HG02885 (cell line): ENCODE results near the gene BPHL.
"Not testable (repeated sequence)": the region's sequence is repeated elsewhere in the genome, so short reads cannot be mapped to it uniquely, and the experiment has no call there.

Experiments
- ATAC-seq: cut with Tn5 transposase; IDR thresholded peaks from one replicate; pipeline ENCODE4 v1.9.1; 2021; ENCODE audit warnings: mild to moderate bottlenecking; ENCODE audit not compliant: unreplicated experiment, poor library complexity

Gene BPHL

DNA sequence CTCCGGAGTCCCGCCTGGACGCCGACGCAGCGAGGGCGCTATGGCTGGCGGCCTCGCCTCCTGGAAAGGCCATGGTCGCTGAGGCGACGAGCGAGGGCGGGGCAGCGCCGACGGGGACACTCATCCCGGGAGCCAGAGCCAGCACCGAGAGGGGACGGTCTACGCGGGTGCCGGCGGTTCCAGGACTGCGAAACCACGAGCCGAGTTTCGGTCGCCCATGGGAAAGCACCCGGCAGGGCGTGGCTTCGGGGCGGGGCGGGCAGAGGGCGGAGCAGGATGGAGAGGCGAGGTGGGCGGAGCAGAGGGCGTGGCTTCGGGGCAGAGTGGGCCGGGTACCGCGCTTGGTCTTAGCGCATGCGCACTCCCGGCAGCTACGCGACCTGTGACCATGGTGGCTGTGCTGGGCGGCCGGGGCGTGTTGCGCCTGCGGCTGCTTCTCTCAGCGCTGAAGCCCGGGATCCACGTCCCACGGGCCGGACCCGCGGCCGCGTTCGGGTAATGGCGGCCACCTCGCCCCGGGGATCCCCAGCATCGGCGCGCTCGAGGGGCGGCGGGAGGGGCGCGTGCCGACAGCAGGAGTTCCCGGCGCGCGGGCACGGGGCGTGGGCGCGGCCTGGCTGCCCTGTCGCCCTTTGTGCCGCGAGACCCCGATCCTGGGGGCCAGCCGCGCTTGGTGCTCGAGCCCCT lies at the start of gene BPHL:
BPHL (plus strand) TSS at position 359 of the 687 bp plus-strand sequence; CDS start at position 389, 30 bp downstream.
- ATAC-seq, result peak; percentile 87

- ATAC-seq, result no peak
Measured at GRCh38 chr6:3071568-3071967, 46.9 kb upstream of the BPHL start.

- ATAC-seq, result no peak
Measured at GRCh38 chr6:3072798-3073197, 45.7 kb upstream of the BPHL start.

- no peak for ATAC-seq
Measured at GRCh38 chr6:3073382-3073781, 45.1 kb upstream of the BPHL start.

DNA sequence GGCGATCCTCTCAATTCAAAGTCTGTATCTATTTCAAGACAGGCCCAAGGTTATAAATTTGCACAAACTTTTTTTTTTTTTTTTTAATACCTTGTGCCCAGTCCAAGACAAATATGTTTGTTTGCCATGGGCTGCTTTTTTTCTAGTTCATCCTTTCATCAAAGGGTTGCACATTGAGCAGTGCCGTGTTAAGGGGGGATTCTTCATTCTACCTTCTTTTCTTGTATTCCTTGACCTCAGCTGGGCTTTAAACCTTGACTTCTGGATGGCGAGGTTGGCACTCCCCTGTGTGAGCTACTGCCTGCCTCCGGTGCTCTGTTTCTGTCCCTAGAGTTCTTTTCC lies 42.8 kb upstream of the BPHL start:
- ATAC-seq, result no peak

DNA sequence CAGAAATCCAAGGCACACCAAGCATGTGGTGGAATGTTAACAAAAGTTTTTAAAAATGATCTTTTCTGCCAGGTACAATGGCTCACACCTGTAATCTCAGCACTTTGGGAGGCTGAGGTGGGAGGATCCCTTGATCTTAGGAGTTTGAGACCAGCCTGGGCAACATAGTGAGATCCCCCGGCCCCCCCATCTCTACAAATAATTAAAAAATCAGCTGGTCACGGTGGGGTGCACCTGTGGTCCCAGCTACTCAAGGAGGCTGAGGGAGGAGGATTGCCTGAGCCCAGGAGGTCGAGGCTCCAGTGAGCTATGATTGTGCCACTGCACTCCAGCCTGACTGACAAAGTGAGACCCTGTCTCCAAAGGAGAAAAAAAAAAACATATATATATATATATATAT lies 42.2 kb upstream of the BPHL start:
- no peak for ATAC-seq

- no peak for ATAC-seq
Measured at GRCh38 chr6:3077430-3077829, 41.1 kb upstream of the BPHL start.

GRCh38 chr6:3078952-3079351 lies 39.6 kb upstream of the BPHL start:
- not testable (repeated sequence) for ATAC-seq

DNA sequence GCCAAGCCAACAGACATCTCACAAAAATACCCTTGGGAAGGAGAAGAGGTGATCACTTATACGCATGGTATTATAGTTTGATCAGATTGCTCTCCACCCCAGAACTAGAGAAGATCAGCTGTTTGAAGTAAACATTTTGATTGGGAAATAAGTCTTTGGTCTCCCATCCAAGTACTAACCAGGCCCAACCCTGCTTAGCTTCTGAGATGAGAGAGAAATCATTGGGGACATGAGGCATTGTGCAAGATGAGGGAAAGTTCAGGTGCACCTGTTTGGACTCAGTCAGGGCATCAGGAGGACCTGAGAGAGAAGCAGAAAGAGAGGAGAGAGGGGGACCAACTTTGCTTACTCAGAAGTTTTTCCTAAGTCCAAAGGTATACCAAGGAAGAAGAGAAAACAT lies 38.8 kb upstream of the BPHL start:
- no peak for ATAC-seq

- ATAC-seq, result no peak
Measured at GRCh38 chr6:3081960-3082359, 36.6 kb upstream of the BPHL start.

DNA sequence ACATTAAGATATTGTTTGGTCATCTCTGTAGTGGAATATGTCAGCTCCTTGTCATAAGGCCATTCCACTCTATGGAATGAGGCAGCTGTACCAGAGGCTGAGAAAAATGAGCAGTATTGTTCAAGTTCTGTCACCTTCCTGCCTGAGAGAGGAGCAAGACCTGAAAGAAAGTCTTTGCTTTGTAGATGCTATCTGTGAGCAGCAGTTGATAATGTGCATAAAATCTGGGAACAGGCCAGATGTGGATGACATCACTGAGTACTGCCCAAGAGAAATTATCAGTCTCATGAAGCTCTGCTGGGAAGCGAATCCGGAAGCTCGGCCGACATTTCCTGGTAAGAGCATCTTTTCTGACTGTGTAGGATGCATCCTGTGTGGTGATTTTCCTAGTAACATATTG lies 33.4 kb upstream of the BPHL start:
- no peak for ATAC-seq

- no peak for ATAC-seq
Measured at GRCh38 chr6:3086282-3086946, 32.1 kb upstream of the BPHL start.

DNA sequence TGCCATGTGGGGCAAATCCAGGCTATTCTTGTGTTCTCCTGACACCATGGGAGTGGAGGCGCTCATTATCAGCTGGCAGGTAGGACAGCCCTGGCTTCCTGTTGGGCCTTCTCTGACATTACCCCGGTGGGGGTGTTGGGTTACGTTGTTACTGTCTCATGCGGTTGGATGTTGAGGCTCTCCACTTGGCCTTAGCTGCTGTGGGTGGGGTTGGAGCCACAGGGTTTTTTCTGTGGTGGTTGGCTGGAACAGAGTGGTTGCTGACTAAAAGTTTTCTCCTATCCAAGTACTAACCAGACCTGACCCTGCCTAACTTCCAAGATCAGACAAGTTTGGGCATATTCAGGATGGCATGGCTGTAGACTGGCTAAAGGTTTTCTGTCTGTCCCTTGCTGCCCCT lies 30.1 kb upstream of the BPHL start:
- no peak for ATAC-seq

DNA sequence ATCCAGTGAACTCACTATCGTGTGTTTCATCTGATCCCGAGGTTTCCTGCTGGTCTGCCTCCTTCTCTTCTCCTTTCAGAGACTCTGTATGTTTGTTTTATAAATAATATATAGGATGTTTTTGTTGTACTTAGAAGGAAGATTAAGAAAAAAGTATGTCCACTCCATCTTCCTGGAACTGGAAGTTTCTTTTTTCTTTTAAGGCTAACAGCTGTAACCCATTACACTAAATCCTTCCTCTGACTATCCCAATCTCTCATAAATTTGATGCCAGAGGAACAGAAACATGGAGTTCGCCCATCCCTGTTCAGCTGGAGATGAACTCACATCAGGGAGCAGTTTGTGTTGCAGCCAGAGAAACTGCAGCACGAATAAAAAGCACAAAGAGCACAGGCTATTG lies 29.5 kb upstream of the BPHL start:
- ATAC-seq, result no peak

GRCh38 chr6:3090013-3090412 lies 28.5 kb upstream of the BPHL start:
- ATAC-seq, result no peak

GRCh38 chr6:3094815-3095214 lies 23.7 kb upstream of the BPHL start:
- no peak for ATAC-seq

DNA sequence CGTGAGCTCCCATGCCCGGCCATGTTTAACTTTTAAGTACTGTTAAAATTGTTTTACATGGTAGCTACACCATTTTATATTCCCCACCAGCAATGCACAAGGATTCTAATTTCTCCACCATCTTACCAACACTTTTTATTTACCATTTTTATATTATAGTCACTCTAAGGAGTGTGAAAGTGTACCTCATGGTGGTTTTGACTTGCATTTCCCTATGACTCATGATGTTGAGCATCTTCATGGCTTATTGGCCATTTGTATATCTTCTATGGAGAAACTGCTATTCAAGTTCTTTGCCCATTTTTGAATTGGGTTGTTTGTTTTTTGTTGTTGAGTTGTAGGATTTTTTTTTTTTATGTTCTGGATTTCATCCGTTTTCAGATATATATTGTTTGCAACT lies 15.6 kb upstream of the BPHL start:
- ATAC-seq, result no peak

DNA sequence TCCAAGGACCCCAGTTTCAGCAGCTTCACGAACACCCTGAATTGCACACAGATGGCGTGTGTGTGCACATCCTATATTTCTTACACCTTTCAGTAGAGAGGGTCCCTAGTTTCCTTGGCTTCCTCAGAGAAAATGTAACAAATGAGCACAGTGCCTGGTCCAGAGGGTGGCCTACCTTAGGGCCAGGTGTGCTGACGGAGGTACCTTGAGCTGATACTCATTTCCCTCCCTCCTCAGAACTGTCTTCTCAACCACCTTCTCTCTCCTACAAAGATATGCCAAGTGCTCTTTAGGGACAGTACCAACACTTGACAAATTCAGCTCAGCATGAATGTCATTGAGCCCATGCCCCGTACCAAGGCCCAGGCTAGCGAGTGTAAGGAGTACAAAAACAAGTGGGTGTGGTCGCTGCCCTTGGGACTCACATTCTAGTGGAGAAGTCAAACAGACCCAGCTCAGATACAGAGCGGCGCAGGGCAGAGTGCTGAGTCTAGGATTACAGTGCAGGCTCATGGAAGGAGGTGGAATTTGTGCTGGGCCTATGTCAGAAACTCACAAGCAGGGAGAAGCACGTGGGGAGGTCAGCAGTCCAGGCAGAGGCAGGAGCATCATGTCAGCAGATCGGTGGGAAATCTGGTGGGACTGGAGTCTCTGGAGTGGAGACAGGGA lies 9.6 kb upstream of the BPHL start:
- no peak for ATAC-seq

GRCh38 chr6:3109761-3110160 lies 8.8 kb upstream of the BPHL start:
- ATAC-seq, result no peak

DNA sequence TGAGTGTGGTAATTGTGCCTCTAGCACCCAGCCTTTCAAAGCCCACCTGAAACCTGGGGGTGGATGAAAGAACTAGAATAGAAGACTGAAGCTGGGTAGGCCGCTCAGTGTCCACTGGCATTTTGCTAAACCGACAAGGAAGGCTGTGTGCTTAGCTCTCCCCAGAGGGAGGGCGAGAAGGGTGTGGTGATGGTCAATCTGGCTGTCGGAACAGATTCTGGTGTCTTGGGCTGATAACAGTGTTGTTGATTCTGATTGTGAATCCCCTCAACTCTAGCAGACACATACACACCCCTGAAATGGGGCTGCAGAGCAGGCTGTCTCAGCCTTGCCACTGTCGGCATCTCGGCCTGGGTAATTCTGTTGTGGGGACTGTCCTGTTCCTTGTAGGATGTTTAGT lies 4.1 kb upstream of the BPHL start:
- ATAC-seq, result no peak

- peak; percentile 1 for ATAC-seq
Measured at GRCh38 chr6:3117912-3118352, 579 bp upstream of the BPHL start.
